MM.1S (cell line): Measurements from ENCODE around the gene DLX1.

Experiments
- DNase-seq: peaks from one replicate; pipeline ENCODE4 v3.0.0-alpha.2; 2015
- H2AFZ ChIP-seq: fragments of 300-600 bp; sonication (generic); 2 replicates; pipeline ENCODE4 v1.6.0; 2016; ENCODE audit warnings: antibody characterized with exemption, low read length
- H3F3A ChIP-seq: fragments of 300-600 bp; sonication (generic); 2 replicates; pipeline ENCODE4 v1.6.1; 2016; ENCODE audit warnings: mild to moderate bottlenecking, antibody characterized with exemption, low read length, moderate library complexity, mixed read lengths; ENCODE audit not compliant: insufficient read depth
- H3K27ac ChIP-seq: fragments of 300-600 bp; sonication (generic); 2 replicates; pipeline ENCODE4 v1.5.1; 2016; ENCODE audit warnings: mild to moderate bottlenecking, low read length
- H3K27me3 ChIP-seq: fragments of 300-600 bp; sonication (generic); replicated peaks from 2 replicates; pipeline ENCODE4 v1.6.0; 2016; ENCODE audit warnings: low read length; ENCODE audit not compliant: insufficient read depth
- H3K36me3 ChIP-seq: fragments of 300-600 bp; sonication (generic); replicated peaks from 2 replicates; pipeline ENCODE4 v1.6.1; 2016; ENCODE audit warnings: mild to moderate bottlenecking, low read length, mixed read lengths; ENCODE audit not compliant: insufficient read depth
- H3K4me1 ChIP-seq: fragments of 300-600 bp; sonication (generic); 2 replicates; pipeline ENCODE4 v1.6.1; 2016; ENCODE audit warnings: low read length, mixed read lengths
- H3K4me2 ChIP-seq: fragments of 300-600 bp; sonication (generic); 2 replicates; pipeline ENCODE4 v1.6.0; 2016; ENCODE audit warnings: low read depth, low read length
- H3K4me3 ChIP-seq: fragments of 300-600 bp; sonication (generic); 2 replicates; pipeline ENCODE4 v1.5.1; 2016; ENCODE audit warnings: low read length, mixed read lengths
- H3K79me2 ChIP-seq: fragments of 300-600 bp; sonication (generic); 2 replicates; pipeline ENCODE4 v1.6.1; 2016; ENCODE audit warnings: mixed run types, low read length, mixed read lengths
- H3K9ac ChIP-seq: fragments of 300-600 bp; sonication (generic); 2 replicates; pipeline ENCODE4 v1.6.1; 2016; ENCODE audit warnings: low read length, mixed read lengths
- H3K9me2 ChIP-seq: fragments of 300-600 bp; sonication (generic); replicated peaks from 2 replicates; pipeline ENCODE4 v1.6.1; 2016; ENCODE audit warnings: mild to moderate bottlenecking, low read length, mixed read lengths; ENCODE audit not compliant: insufficient read depth
- H3K9me3 ChIP-seq: fragments of 300-600 bp; sonication (generic); replicated peaks from 2 replicates; pipeline ENCODE4 v1.6.1; 2016; ENCODE audit warnings: mild to moderate bottlenecking, low read length, mixed read lengths; ENCODE audit not compliant: insufficient read depth
- H4K20me1 ChIP-seq: fragments of 300-600 bp; sonication (generic); 2 replicates; pipeline ENCODE4 v1.6.1; 2016; ENCODE audit warnings: mild to moderate bottlenecking, low read length, moderate library complexity, mixed read lengths; ENCODE audit not compliant: insufficient read depth
- EZH2 ChIP-seq: fragments of 300-600 bp; sonication (generic); optimal IDR thresholded peaks from 2 replicates; pipeline ENCODE3; 2017; ENCODE audit warnings: low read depth, mild to moderate bottlenecking, antibody characterized with exemption, low read length, mixed read lengths
- EZH2phosphoT487 ChIP-seq: fragments of 300-600 bp; sonication (generic); IDR thresholded peaks from 2 replicates; pipeline ENCODE4 v1.6.1; 2018; ENCODE audit warnings: antibody characterized with exemption, low read length
- TF ChIP-seq, protein P1 (sequence below): fragments of 300-600 bp; sonication (generic); IDR thresholded peaks from 2 replicates; pipeline ENCODE4 v1.5.1; 2016; ENCODE audit warnings: antibody characterized with exemption, low read length, mixed read lengths

Gene DLX1

DNA sequence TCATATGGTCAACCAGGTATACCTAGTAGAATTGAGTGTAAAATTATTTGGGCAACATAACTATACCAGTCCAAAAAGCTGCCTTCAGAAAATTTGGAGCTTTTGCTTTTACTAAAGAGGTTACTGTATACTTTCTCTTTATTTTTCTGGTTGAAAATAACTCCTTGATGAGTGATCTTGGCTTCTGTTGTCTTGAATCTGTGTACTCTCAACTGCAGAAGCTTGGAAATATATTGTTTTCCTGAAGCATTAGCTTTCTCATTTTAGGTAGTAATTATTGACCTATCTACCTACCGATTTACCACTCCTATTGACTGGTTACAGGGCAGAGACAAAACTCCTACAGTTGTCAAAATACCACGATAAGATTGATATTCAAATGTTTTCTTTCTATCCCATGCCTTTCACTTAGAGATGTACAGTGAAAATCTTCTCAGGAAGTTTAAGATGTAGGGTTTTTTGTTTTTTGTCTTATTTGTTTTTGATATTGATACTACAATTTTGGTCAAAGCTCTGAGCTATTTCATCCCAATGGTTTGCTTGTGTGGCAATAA lies 35.7 kb upstream of the DLX1 start:
- no peaks in the 10 kb centered on the region for H3K27me3 ChIP-seq
- H3K9me3 ChIP-seq, result no peaks in the 10 kb centered on the region
- no peaks in the 10 kb centered on the region for H4K20me1 ChIP-seq
- H3K4me2 ChIP-seq, result no peak overlapping the region
- no peaks in the 10 kb centered on the region for H3F3A ChIP-seq
- no peak overlapping the region for H3K9ac ChIP-seq
- H3K4me1 ChIP-seq, result no peaks in the 10 kb centered on the region
- H2AFZ ChIP-seq, result no peak overlapping the region
- H3K36me3 ChIP-seq, result no peaks in the 10 kb centered on the region
- H3K27ac ChIP-seq, result no peak overlapping the region
- no peak for DNase-seq
- no peak overlapping the region for H3K4me3 ChIP-seq
- TF ChIP-seq, protein P1, sequence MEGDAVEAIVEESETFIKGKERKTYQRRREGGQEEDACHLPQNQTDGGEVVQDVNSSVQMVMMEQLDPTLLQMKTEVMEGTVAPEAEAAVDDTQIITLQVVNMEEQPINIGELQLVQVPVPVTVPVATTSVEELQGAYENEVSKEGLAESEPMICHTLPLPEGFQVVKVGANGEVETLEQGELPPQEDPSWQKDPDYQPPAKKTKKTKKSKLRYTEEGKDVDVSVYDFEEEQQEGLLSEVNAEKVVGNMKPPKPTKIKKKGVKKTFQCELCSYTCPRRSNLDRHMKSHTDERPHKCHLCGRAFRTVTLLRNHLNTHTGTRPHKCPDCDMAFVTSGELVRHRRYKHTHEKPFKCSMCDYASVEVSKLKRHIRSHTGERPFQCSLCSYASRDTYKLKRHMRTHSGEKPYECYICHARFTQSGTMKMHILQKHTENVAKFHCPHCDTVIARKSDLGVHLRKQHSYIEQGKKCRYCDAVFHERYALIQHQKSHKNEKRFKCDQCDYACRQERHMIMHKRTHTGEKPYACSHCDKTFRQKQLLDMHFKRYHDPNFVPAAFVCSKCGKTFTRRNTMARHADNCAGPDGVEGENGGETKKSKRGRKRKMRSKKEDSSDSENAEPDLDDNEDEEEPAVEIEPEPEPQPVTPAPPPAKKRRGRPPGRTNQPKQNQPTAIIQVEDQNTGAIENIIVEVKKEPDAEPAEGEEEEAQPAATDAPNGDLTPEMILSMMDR, result no peak
- TF ChIP-seq EZH2phosphoT487, result no peak
- no peak for TF ChIP-seq EZH2
- H3K79me2 ChIP-seq, result no peaks in the 10 kb centered on the region
- H3K9me2 ChIP-seq, result no peaks in the 10 kb centered on the region

- Histone ChIP-seq H2AFZ (no peak overlapping the region), H3K4me3 (no peak overlapping the region), H4K20me1 (no peaks in the 10 kb centered on the region), H3K4me2 (no peak overlapping the region), H3K4me1 (no peaks in the 10 kb centered on the region), H3K9me3 (no peaks in the 10 kb centered on the region), H3K79me2 (no peaks in the 10 kb centered on the region), H3K27ac (no peak overlapping the region), H3K36me3 (no peaks in the 10 kb centered on the region), H3F3A (no peaks in the 10 kb centered on the region), H3K9me2 (no peaks in the 10 kb centered on the region), H3K27me3 (no peaks in the 10 kb centered on the region), H3K9ac (no peak overlapping the region)
- DNase-seq, result no peak
- TF ChIP-seq, protein P1, result no peak
- TF ChIP-seq EZH2phosphoT487 (no peak), EZH2 (no peak)
These were observed 34.7 kb upstream of the DLX1 start for GRCh38 chr2:172050479-172051125.

DNA sequence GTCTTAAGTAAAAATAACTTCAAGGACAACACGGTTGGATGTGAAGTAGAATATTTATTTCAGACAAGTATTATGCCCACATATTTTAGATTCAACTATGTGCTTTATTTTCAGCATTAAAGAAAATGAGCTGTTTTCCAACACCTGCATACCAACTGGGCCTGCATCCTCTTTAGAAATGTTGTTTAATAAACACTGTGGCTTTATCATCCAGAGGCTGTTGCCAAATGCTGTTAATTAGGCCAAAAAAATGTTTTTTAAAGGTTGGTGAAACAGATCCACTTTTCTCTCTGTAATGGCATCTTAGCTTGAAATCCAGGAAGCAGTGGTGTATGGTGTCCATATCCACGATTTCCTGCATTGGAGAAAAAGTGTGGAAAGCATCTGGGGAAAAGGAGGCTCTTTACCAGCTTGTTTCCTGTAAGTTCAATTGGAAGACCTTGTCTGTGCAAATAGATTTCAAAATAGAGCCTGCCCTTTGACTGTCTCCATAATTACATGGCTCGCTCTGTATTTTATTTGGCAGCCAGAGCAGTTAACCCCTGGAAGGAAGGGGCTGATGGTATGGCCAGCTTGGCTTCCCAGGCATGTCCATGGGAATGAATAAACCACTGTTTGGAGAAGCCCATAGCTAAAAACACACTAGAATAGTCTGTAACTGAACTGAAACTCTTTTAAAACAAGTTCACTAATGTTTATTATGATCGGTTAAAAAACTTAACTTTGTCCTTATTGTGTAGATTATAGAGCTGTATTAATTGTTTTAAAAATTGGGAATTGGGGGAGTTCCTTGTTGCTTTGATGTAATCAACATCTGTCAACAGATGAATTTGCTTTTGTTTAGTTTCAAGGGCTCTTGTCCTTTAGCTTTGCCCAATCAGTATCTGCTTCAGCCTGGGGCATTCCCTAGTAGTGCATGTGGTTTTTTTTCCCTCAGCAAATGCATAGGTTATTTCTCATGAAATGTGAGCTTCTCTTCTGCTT lies 33.0 kb upstream of the DLX1 start:
- TF ChIP-seq, protein P1, result no peak
- no peak for TF ChIP-seq EZH2phosphoT487
- no peak for TF ChIP-seq EZH2
- H3K9me3 ChIP-seq, result no peaks in the 10 kb centered on the region
- H3K27me3 ChIP-seq, result no peaks in the 10 kb centered on the region
- no peak for DNase-seq
- no peak overlapping the region for H3K4me2 ChIP-seq
- no peaks in the 10 kb centered on the region for H3K9me2 ChIP-seq
- no peaks in the 10 kb centered on the region for H3K79me2 ChIP-seq
- no peaks in the 10 kb centered on the region for H3F3A ChIP-seq
- no peak overlapping the region for H2AFZ ChIP-seq
- no peaks in the 10 kb centered on the region for H3K4me1 ChIP-seq
- H3K36me3 ChIP-seq, result no peaks in the 10 kb centered on the region
- no peaks in the 10 kb centered on the region for H4K20me1 ChIP-seq
- no peak overlapping the region for H3K9ac ChIP-seq
- H3K4me3 ChIP-seq, result no peak overlapping the region
- no peak overlapping the region for H3K27ac ChIP-seq
